Right lobe of liver (tissue), 4 donors: ENCODE measurements around the gene LRIT2.

Source experiments
- CTCF ChIP-seq, 4 donors: fragments of 200-600 bp in 3 of 4; fragments of 450-650 bp in 1 of 4; IDR thresholded peaks; one replicate each; pipeline versions ENCODE4 v1.5.1 to v1.8.0; 2016 to 2022; ENCODE audit warnings: antibody characterized with exemption in 4 of 4, mild to moderate bottlenecking in 2 of 4
- POLR2A ChIP-seq: fragments of 450-650 bp; IDR thresholded peaks from one replicate; pipeline ENCODE4 v1.6.1; 2017; ENCODE audit warnings: antibody characterized with exemption, mild to moderate bottlenecking
- donor health status: DM: no; HTN: no; CAD: no.
- donor health status: DM: no; HTN: no; CAD: no.
- donor health status: DM: no; HTN: yes; CAD: no.

DNA sequence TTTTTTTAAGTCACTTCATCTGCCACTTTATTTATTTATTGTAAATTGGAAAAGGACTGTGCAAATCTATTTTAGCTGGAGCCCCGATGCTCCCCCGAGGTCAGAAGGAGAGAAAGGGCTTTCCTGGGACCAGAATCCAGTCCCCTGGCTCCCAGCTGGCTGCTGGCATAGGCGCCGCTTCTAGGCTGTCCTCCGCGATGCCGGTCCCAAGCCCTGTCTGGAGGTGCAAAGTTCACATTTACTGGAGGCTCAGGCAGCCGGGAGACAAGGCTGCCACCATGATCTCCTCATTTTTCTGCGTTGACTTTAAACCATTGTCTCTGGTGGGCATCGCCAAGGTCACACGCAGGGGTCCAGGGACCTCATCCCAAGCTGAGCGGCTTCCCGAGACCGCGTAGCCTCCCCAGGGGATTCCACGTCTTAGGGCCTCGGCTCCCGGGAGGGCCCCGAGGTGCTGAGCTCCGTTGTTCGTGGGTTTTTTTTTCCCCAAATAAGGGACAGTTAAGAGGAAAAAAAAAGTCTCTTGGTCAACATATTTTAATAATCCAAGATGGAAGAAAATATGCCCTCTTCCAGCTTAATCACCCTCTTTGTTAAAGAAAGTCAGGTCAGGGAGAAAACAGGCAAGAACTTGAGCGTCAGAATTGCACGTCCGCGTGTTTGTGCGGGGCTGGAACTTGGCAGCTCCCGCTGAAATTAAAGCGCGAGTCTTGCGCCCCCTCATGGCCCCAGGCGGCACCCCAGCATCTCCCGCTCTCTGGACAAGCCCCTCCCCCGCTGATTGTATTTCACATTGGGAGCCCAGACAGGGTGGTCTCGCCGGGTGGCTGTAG lies 31.4 kb upstream of the LRIT2 start:
- TF ChIP-seq CTCF (IDR thresholded peaks at IDR 0.05) (peak; percentile 11 to 43 (median 34)), POLR2A (no peak)
